Vagina (tissue), 2 donors: ENCODE data around the gene BRICD5. TPM values are rescaled to one million over a fixed set of nuclear protein-coding genes. Genes with fewer than 3 reads are reported as not detected.
A peak's percentile ranks its signal among the peaks of the same experiment; 100 is the strongest.

Experiments used
- DNase-seq, 2 donors: peaks; one replicate each; pipeline ENCODE4 v3.0.0-alpha.2; 2017; ENCODE audit errors: extremely low spot score in 2 of 2
- H3K27ac ChIP-seq: fragments of 200-600 bp; sonication (generic); one replicate; pipeline ENCODE4 v1.5.1; 2019
- H3K27me3 ChIP-seq: fragments of 200-600 bp; sonication (generic); one replicate; pipeline ENCODE4 v1.5.1; 2019
- H3K36me3 ChIP-seq, 2 donors: fragments of 200-600 bp; sonication (generic); one replicate each; pipeline ENCODE4 v1.5.1; 2017 to 2019
- H3K4me1 ChIP-seq: fragments of 200-600 bp; sonication (generic); one replicate; pipeline ENCODE4 v1.5.1; 2019
- H3K4me3 ChIP-seq, 2 donors: fragments of 200-600 bp; sonication (generic); 1 replicate in 1 of 2; 2 replicates in 1 of 2; pipeline ENCODE4 v1.5.1; 2016 to 2019
- H3K9me3 ChIP-seq: fragments of 200-600 bp; sonication (generic); one replicate; pipeline ENCODE4 v1.5.1; 2019
- CTCF ChIP-seq, 3 experiments: fragments of 450-650 bp in 2 of 3; fragments of 200-600 bp in 1 of 3; sonication (generic) in 1 of 3; IDR thresholded peaks; one replicate each; pipeline ENCODE4 v1.5.1; 2017 to 2019; ENCODE audit warnings: antibody characterized with exemption in 3 of 3, mild to moderate bottlenecking in 2 of 3, moderate library complexity in 2 of 3
- POLR2A ChIP-seq, 2 donors: fragments of 450-650 bp; IDR thresholded peaks; one replicate each; pipeline ENCODE4 v1.6.1; 2017; ENCODE audit warnings: antibody characterized with exemption in 2 of 2, mild to moderate bottlenecking in 2 of 2, moderate library complexity in 2 of 2
- POLR2AphosphoS5 ChIP-seq, 2 donors: sonication (generic); formaldehyde crosslinking; IDR thresholded peaks; one replicate each; pipeline ENCODE4 v1.9.0; 2017; ENCODE audit warnings: antibody characterized with exemption in 2 of 2, mild to moderate bottlenecking in 2 of 2, low read depth in 1 of 2; ENCODE audit not compliant: insufficient read depth in 1 of 2
- intact Hi-C: fragments of 100-400 bp; cut with DNase I; formaldehyde crosslinking; loops from one replicate; pipeline ENCODE4 v1.15.1; 2023
- total RNA-seq: library from RNA; depleted of rRNA; stranded (reverse); fragments of >200 nt; gene quantifications from one replicate; pipeline ENCODE4 v1.2.3, GENCODE V29; 2016

The BRICD5 gene
- total RNA-seq, 1 donor from 2014 or later, result 9.6 TPM

GRCh38 chr16:2232094-2232990, 21.7 kb upstream of the BRICD5 start:
- intact Hi-C loops, result no loop called here
- H3K27ac ChIP-seq, result no peak overlapping the region
- TF ChIP-seq POLR2AphosphoS5 (IDR thresholded peaks at IDR 0.05; ENCODE audit: insufficient read depth in 1 of 2, low read depth in 1 of 2), result no peak
- no peak for TF ChIP-seq POLR2A (IDR thresholded peaks at IDR 0.05)
- TF ChIP-seq CTCF (IDR thresholded peaks at IDR 0.05), result no peak
- H3K9me3 ChIP-seq, result no peaks in the 10 kb centered on the region
- peaks cover 0 to 67% of the 10 kb centered on the region in 2 donors for H3K36me3 ChIP-seq
- H3K4me3 ChIP-seq, result no peak overlapping the region
- peaks cover 32% of the 10 kb centered on the region for H3K4me1 ChIP-seq
- no peak for DNase-seq
- peaks cover 6% of the 10 kb centered on the region for H3K27me3 ChIP-seq

- no peaks in the 10 kb centered on the region for H3K9me3 ChIP-seq
- no peak overlapping the region for H3K4me3 ChIP-seq
- DNase-seq, result no peak
- intact Hi-C loops, result no loop called here
- TF ChIP-seq POLR2A (IDR thresholded peaks at IDR 0.05) (no peak), POLR2AphosphoS5 (IDR thresholded peaks at IDR 0.05; ENCODE audit: insufficient read depth in 1 of 2, low read depth in 1 of 2) (peak in 1 of 2 donors; percentile 47), CTCF (IDR thresholded peaks at IDR 0.05) (no peak)
- H3K27me3 ChIP-seq, result no peaks in the 10 kb centered on the region
- peaks cover 28% of the 10 kb centered on the region for H3K4me1 ChIP-seq
- peaks cover 0 to 67% of the 10 kb centered on the region in 2 donors for H3K36me3 ChIP-seq
- H3K27ac ChIP-seq, result no peak overlapping the region
Observed at GRCh38 chr16:2231016-2231931, 20.6 kb upstream of the BRICD5 start.

- H3K27ac ChIP-seq, result no peak overlapping the region
- H3K4me1 ChIP-seq, result peaks cover 30% of the 10 kb centered on the region
- no peak for TF ChIP-seq POLR2AphosphoS5 (IDR thresholded peaks at IDR 0.05; ENCODE audit: insufficient read depth in 1 of 2, low read depth in 1 of 2)
- no peak for TF ChIP-seq POLR2A (IDR thresholded peaks at IDR 0.05)
- no peak for TF ChIP-seq CTCF (IDR thresholded peaks at IDR 0.05)
- DNase-seq, result no peak
- no peaks in the 10 kb centered on the region for H3K27me3 ChIP-seq
- no peaks in the 10 kb centered on the region for H3K9me3 ChIP-seq
- intact Hi-C loops, result no loop called here
- no peak overlapping the region for H3K4me3 ChIP-seq
- H3K36me3 ChIP-seq, result peaks cover 0 to 64% of the 10 kb centered on the region in 2 donors
Observed at GRCh38 chr16:2230376-2230775, 19.7 kb upstream of the BRICD5 start.

- Histone ChIP-seq H3K27ac (no peak overlapping the region), H3K4me3 (no peak overlapping the region), H3K27me3 (no peaks in the 10 kb centered on the region), H3K9me3 (no peaks in the 10 kb centered on the region), H3K36me3 (peaks cover 0 to 58% of the 10 kb centered on the region in 2 donors), H3K4me1 (peaks cover 36% of the 10 kb centered on the region)
- intact Hi-C loops, result no loop called here
- TF ChIP-seq POLR2A (IDR thresholded peaks at IDR 0.05) (no peak), CTCF (IDR thresholded peaks at IDR 0.05) (no peak), POLR2AphosphoS5 (IDR thresholded peaks at IDR 0.05; ENCODE audit: insufficient read depth in 1 of 2, low read depth in 1 of 2) (no peak)
- no peak for DNase-seq
Observed at GRCh38 chr16:2229632-2230250, 19.1 kb upstream of the BRICD5 start.
